Caki2 (cell line): ENCODE measurements around the gene CDKN1B. TPM values are rescaled to one million over a fixed set of nuclear protein-coding genes. Genes with fewer than 3 reads are reported as not detected.

Source experiments
- DNase-seq: peaks from one replicate; pipeline ENCODE4 v3.0.0-alpha.2; 2015; ENCODE audit warnings: low read depth
- in situ Hi-C: cut with HindIII; loops from 2 replicates; pipeline ENCODE4 v1.10.0; 2016; ENCODE audit warnings: low sequenced_read_pairs, low pct_unique_long_range_greater_than_20kb, mixed read lengths
- total RNA-seq: library from RNA; depleted of rRNA; stranded (reverse); fragments of >200 nt; shearing (Covaris generic); gene quantifications from 2 replicates; pipeline ENCODE4 v1.2.3, GENCODE V29; 2014; ENCODE audit warnings: low replicate concordance; rRNA removed

CDKN1B gene
- total RNA-seq: 43.9 and 45.0 TPM in 2 replicates

GRCh38 chr12:12716793-12717585, at the start of gene CDKN1B:
CDKN1B (plus strand) TSS chr12:12717368; CDS start chr12:12717840, 472 bp downstream.
- in situ Hi-C loops: no loop called here

GRCh38 chr12:12668005-12668404, 49.2 kb upstream of the CDKN1B start:
- DNase-seq: no peak
- in situ Hi-C loops: no loop called here

More at GRCh38 chr12:12716793-12717585, at the start of gene CDKN1B:
- peak; percentile 99 for DNase-seq

- DNase-seq: no peak
- in situ Hi-C loops: no loop called here
Observed at GRCh38 chr12:12669020-12669419, 48.1 kb upstream of the CDKN1B start.

- no peak for DNase-seq
- in situ Hi-C loops: no loop called here
Observed at GRCh38 chr12:12671850-12672660, 45.1 kb upstream of the CDKN1B start.

- no peak for DNase-seq
- in situ Hi-C loops: no loop called here
Observed at GRCh38 chr12:12673296-12673695, 43.9 kb upstream of the CDKN1B start.

- no peak for DNase-seq
- in situ Hi-C loops: no loop called here
Observed at GRCh38 chr12:12676605-12677004, 40.6 kb upstream of the CDKN1B start.

GRCh38 chr12:12681061-12681765, 36.0 kb upstream of the CDKN1B start:
- no peak for DNase-seq
- in situ Hi-C loops: no loop called here

- DNase-seq: no peak
- in situ Hi-C loops: no loop called here
Observed at GRCh38 chr12:12682284-12682683, 34.9 kb upstream of the CDKN1B start.

- in situ Hi-C loops: no loop called here
Observed at GRCh38 chr12:12683136-12683697, 34.0 kb upstream of the CDKN1B start.

GRCh38 chr12:12683725-12684124, 33.4 kb upstream of the CDKN1B start:
- in situ Hi-C loops: no loop called here
- DNase-seq: no peak

More at GRCh38 chr12:12683136-12683697, 34.0 kb upstream of the CDKN1B start:
- DNase-seq: no peak

- DNase-seq: peak; percentile 33
- in situ Hi-C loops: no loop called here
Observed at GRCh38 chr12:12684375-12685106, 32.6 kb upstream of the CDKN1B start.

GRCh38 chr12:12685305-12685704, 31.9 kb upstream of the CDKN1B start:
- no peak for DNase-seq
- in situ Hi-C loops: no loop called here

GRCh38 chr12:12686472-12686871, 30.7 kb upstream of the CDKN1B start:
- in situ Hi-C loops: no loop called here
- DNase-seq: no peak

- no peak for DNase-seq
- in situ Hi-C loops: no loop called here
Observed at GRCh38 chr12:12686925-12687324, 30.2 kb upstream of the CDKN1B start.

GRCh38 chr12:12689647-12690300, 27.4 kb upstream of the CDKN1B start:
- DNase-seq: no peak
- in situ Hi-C loops: no loop called here

- in situ Hi-C loops: no loop called here
- DNase-seq: no peak
Observed at GRCh38 chr12:12691549-12691948, 25.6 kb upstream of the CDKN1B start.

- DNase-seq: no peak
- in situ Hi-C loops: no loop called here
Observed at GRCh38 chr12:12693111-12693671, 24.0 kb upstream of the CDKN1B start.
